ENCODE results near the gene RXRG.

The RXRG gene

GRCh38 chr1:165449131-165449530, 4.2 kb upstream of the RXRG start:
- no peak for DNase-seq

GRCh38 chr1:165445388-165445787, 462 bp upstream of the RXRG start:
- no peak for DNase-seq

GRCh38 chr1:165443539-165444311, 1.2 kb downstream of the RXRG start:
- no peak for DNase-seq

GRCh38 chr1:165442653-165443052, 2.3 kb downstream of the RXRG start:
- no peak for DNase-seq

- no peak for DNase-seq
Measured at GRCh38 chr1:165442053-165442452, 2.9 kb downstream of the RXRG start.

- no peak for DNase-seq
Measured at GRCh38 chr1:165441166-165441880, 3.6 kb downstream of the RXRG start.

- DNase-seq: no peak
Measured at GRCh38 chr1:165439330-165439729, 5.6 kb downstream of the RXRG start.

GRCh38 chr1:165436994-165437393, 7.9 kb downstream of the RXRG start:
- no peak for DNase-seq

GRCh38 chr1:165435801-165436200, 9.1 kb downstream of the RXRG start:
- DNase-seq: no peak

- DNase-seq: no peak
Measured at GRCh38 chr1:165434281-165434680, 10.6 kb downstream of the RXRG start.

GRCh38 chr1:165431079-165431478, 13.8 kb downstream of the RXRG start:
- DNase-seq: no peak

GRCh38 chr1:165426745-165427144, 18.2 kb downstream of the RXRG start:
- DNase-seq: no peak

GRCh38 chr1:165425621-165426020, 19.3 kb downstream of the RXRG start:
- no peak for DNase-seq

GRCh38 chr1:165424454-165425216, 20.3 kb downstream of the RXRG start:
- DNase-seq: no peak

GRCh38 chr1:165423136-165423535, 21.8 kb downstream of the RXRG start:
- DNase-seq: no peak

- no peak for DNase-seq
Measured at GRCh38 chr1:165420655-165421054, 24.3 kb downstream of the RXRG start.

GRCh38 chr1:165419839-165420238, 25.1 kb downstream of the RXRG start:
- no peak for DNase-seq

- no peak for DNase-seq
Measured at GRCh38 chr1:165418195-165418594, 26.7 kb downstream of the RXRG start.

- DNase-seq: no peak
Measured at GRCh38 chr1:165416876-165417275, 28.1 kb downstream of the RXRG start.

- no peak for DNase-seq
Measured at GRCh38 chr1:165415068-165415467, 29.9 kb downstream of the RXRG start.

GRCh38 chr1:165414620-165415019, 30.3 kb downstream of the RXRG start:
- no peak for DNase-seq

GRCh38 chr1:165411396-165411795, 33.5 kb downstream of the RXRG start:
- DNase-seq: no peak

- DNase-seq: no peak
Measured at GRCh38 chr1:165409657-165410358, 35.1 kb downstream of the RXRG start.

Data from fibroblast of skin of scalp (primary cell).